NT2/D1 (cell line): Measurements from ENCODE around the gene POU4F2.

Experiments
- SUZ12 ChIP-seq: IDR thresholded peaks from 2 replicates; pipeline ENCODE4 v1.6.1; 2011; ENCODE audit not compliant: insufficient read length, insufficient read depth; ENCODE audit errors: extremely low read depth
- YY1 ChIP-seq: IDR thresholded peaks from 2 replicates; pipeline ENCODE4 v1.6.1; 2011; ENCODE audit not compliant: insufficient read length, insufficient read depth
- ZNF274 ChIP-seq: IDR thresholded peaks from 2 replicates; pipeline ENCODE4 v1.6.1; 2011; ENCODE audit warnings: mild to moderate bottlenecking, low read depth, low read length

DNA sequence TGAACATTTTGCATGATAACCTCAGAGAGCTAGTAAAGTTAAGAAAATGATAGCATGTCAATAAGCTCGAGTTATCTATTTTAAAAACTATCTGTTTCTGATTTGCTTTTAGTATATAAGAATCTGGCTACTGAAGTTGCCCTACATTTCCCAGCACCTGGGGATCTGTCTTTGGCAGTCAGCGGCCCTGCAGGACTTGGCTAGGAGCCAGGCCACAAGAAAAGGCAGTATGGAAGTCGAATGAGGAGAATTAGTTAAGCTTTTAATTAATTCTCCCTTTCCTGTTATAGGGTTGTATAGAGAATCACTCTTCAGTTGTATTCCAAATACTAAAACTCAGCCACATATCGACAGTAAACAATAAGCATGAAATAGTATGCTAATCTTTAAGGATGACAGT is 22.7 kb downstream of the POU4F2 start:
- TF ChIP-seq ZNF274 (no peak), YY1 (no peak), SUZ12 (no peak)
